ENCODE results near the gene ZBTB49.

Gene ZBTB49

DNA sequence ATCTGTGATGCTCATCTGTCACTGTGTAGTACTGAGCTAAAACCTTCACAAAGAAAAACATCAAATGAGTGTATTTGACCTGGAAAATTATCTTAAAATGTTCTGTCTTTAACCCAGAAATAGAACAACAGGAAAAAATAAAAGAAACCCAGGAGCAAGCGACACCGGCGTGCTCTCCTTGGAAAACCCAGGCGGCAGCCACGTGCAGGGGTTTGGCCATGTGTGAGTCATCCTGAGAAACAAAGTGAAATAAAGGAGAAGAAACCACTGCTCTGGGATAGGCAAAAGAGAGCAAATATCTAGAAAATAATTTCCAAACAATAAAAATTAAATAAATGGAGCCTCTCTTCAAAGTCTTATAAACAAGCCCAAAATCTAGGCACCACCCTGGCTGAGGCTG lies 22.1 kb upstream of the ZBTB49 start:
- TF ChIP-seq, protein P1, sequence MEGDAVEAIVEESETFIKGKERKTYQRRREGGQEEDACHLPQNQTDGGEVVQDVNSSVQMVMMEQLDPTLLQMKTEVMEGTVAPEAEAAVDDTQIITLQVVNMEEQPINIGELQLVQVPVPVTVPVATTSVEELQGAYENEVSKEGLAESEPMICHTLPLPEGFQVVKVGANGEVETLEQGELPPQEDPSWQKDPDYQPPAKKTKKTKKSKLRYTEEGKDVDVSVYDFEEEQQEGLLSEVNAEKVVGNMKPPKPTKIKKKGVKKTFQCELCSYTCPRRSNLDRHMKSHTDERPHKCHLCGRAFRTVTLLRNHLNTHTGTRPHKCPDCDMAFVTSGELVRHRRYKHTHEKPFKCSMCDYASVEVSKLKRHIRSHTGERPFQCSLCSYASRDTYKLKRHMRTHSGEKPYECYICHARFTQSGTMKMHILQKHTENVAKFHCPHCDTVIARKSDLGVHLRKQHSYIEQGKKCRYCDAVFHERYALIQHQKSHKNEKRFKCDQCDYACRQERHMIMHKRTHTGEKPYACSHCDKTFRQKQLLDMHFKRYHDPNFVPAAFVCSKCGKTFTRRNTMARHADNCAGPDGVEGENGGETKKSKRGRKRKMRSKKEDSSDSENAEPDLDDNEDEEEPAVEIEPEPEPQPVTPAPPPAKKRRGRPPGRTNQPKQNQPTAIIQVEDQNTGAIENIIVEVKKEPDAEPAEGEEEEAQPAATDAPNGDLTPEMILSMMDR (conservative IDR thresholded peaks at IDR 0.05; ENCODE audit: low read depth, low read length), result no peak
- H3K4me3 ChIP-seq (ENCODE audit: low read depth, low read length), result no peak overlapping the region
- DNase-seq (ENCODE audit: low read depth), result peak; percentile 39

GRCh38 chr4:4268776-4269175 lies 21.3 kb upstream of the ZBTB49 start:
- TF ChIP-seq, protein P1 (conservative IDR thresholded peaks at IDR 0.05; ENCODE audit: low read depth, low read length), result no peak
- peak; percentile 40 for DNase-seq (ENCODE audit: low read depth)
- H3K4me3 ChIP-seq (ENCODE audit: low read depth, low read length), result no peak overlapping the region

- TF ChIP-seq, protein P1 (conservative IDR thresholded peaks at IDR 0.05; ENCODE audit: low read depth, low read length), result no peak
- H3K4me3 ChIP-seq (ENCODE audit: low read depth, low read length), result no peak overlapping the region
- no peak for DNase-seq (ENCODE audit: low read depth)
Observed at GRCh38 chr4:4269331-4269731, 20.7 kb upstream of the ZBTB49 start.

GRCh38 chr4:4269856-4270255 lies 20.2 kb upstream of the ZBTB49 start:
- DNase-seq (ENCODE audit: low read depth), result peak; percentile 76
- TF ChIP-seq, protein P1 (conservative IDR thresholded peaks at IDR 0.05; ENCODE audit: low read depth, low read length), result no peak
- H3K4me3 ChIP-seq (ENCODE audit: low read depth, low read length), result no peak overlapping the region

DNA sequence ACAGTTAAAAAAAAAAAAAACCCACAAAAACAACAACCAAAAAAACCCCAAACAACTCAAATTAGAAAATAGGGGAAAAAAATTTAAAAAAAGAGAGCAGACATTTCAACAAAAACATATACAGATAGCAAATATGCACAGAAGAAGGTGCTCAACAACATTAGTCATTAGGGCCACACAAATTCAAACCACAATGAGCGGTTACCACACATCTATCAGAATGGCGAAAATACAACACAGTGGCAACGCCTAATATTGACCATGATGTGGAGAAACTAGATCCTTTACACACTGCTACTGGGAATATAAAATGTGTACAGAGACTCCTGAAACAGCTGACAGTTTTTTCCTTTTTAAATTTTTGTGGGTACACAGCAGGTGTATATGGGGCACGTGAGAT lies 19.5 kb upstream of the ZBTB49 start:
- H3K4me3 ChIP-seq (ENCODE audit: low read depth, low read length), result no peak overlapping the region
- peak; percentile 44 for DNase-seq (ENCODE audit: low read depth)
- TF ChIP-seq, protein P1 (conservative IDR thresholded peaks at IDR 0.05; ENCODE audit: low read depth, low read length), result no peak

DNA sequence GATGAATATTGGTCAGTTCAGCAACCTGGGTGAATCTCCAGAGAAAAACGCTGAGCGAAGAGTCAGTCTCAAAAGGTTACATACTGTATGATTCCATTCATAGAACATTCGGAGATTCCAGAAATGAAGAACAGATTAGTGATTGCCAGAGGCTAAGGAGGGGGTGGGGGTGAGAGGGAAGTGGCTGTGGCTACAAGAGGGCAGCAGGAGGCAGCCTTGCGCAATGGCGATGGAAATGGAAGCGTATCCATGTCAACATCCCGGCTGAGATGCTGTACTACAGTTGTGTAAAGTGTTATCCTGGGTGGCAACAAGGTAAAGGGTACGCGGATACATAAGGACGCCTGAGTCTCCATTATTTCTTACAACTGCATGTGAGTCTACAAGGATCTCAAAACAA lies 18.1 kb upstream of the ZBTB49 start:
- TF ChIP-seq, protein P1 (conservative IDR thresholded peaks at IDR 0.05; ENCODE audit: low read depth, low read length), result no peak
- no peak overlapping the region for H3K4me3 ChIP-seq (ENCODE audit: low read depth, low read length)
- peak; percentile 74 for DNase-seq (ENCODE audit: low read depth)

DNA sequence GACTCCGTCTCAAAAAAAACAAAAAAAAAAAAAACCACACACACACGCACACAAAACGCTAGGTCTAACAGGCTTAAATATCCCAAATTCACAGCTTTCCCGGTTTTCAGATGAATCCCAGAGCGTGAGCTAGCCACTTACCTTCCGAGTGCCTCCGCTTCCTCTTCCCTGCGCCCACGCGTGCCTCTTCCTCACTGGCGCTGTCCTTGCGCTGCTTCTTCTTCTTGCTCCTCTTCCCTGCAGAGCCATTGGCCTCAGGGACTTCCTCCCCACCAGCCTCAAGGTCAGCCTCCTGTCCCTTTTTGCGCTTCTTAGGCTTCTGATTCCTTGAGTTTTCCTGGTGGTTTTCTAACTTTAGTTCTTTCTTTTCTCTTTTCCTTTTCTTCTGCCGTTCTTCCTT lies 15.8 kb upstream of the ZBTB49 start:
- TF ChIP-seq, protein P1 (conservative IDR thresholded peaks at IDR 0.05; ENCODE audit: low read depth, low read length), result no peak
- no peak overlapping the region for H3K4me3 ChIP-seq (ENCODE audit: low read depth, low read length)
- DNase-seq (ENCODE audit: low read depth), result no peak
